Esophagus squamous epithelium (tissue), 5 donors: ENCODE data around the gene ACRV1. TPM values are rescaled to one million over a fixed set of nuclear protein-coding genes. Genes with fewer than 3 reads are reported as not detected.

Experiments
- DNase-seq: peaks from one replicate; lab custom pipeline; 2025; lab: John Stamatoyannopoulos, UW
- H3K27ac ChIP-seq, 4 donors: fragments of 200-600 bp; sonication (generic); one replicate each; pipeline ENCODE4 v1.5.1; 2016 to 2019; ENCODE audit warnings: mild to moderate bottlenecking in 1 of 4
- H3K27me3 ChIP-seq, 4 donors: fragments of 200-600 bp; sonication (generic); 1 replicate in 3 of 4; 2 replicates in 1 of 4; pipeline versions ENCODE4 v1.5.1 to v1.6.0; 2017 to 2021; ENCODE audit warnings: antibody characterized with exemption in 1 of 4
- H3K36me3 ChIP-seq, 3 donors: fragments of 200-600 bp; sonication (generic); one replicate each; pipeline ENCODE4 v1.5.1; 2016 to 2019
- H3K4me1 ChIP-seq, 3 donors: fragments of 200-600 bp; sonication (generic); one replicate each; pipeline ENCODE4 v1.5.1; 2017 to 2019
- H3K4me3 ChIP-seq, 4 donors: fragments of 200-600 bp; sonication (generic); 1 replicate in 3 of 4; 2 replicates in 1 of 4; pipeline ENCODE4 v1.5.1; 2016 to 2019; ENCODE audit warnings: mild to moderate bottlenecking in 2 of 4, moderate library complexity in 1 of 4
- H3K9me3 ChIP-seq, 3 donors: fragments of 200-600 bp; sonication (generic); one replicate each; pipeline ENCODE4 v1.5.1; 2016 to 2019
- POLR2A ChIP-seq, 4 donors: fragments of 450-650 bp; IDR thresholded peaks; one replicate each; pipeline ENCODE4 v1.6.1; 2017; ENCODE audit warnings: antibody characterized with exemption in 4 of 4, mild to moderate bottlenecking in 4 of 4, moderate library complexity in 3 of 4
- WGBS, 2 donors: methylation state at CpG; one replicate each; pipeline ENCODE4 v1.1.5; 2018; 5-methylcytosine and 5-hydroxymethylcytosine counted together
- intact Hi-C: fragments of 100-400 bp; cut with DNase I; formaldehyde crosslinking; loops from one replicate; pipeline ENCODE4 v1.15.0; 2022
- total RNA-seq, 4 donors: library from RNA; depleted of rRNA; stranded (reverse); fragments of >200 nt; gene quantifications; one replicate each; pipeline ENCODE4 v1.1.0, GENCODE V29; 2016
- TF ChIP-seq, protein P1 (sequence below), 6 experiments: fragments of 450-650 bp in 4 of 6; fragments of 200-600 bp in 2 of 6; sonication (generic) in 2 of 6; IDR thresholded peaks; one replicate each; pipeline ENCODE4 v1.5.1; 2016 to 2019; ENCODE audit warnings: antibody characterized with exemption in 6 of 6, mild to moderate bottlenecking in 4 of 6, moderate library complexity in 4 of 6
- donor health status: DM: yes; HTN: yes; CAD: no.

The ACRV1 gene
- total RNA-seq, 4 donors from 2014 or later, result not detected

DNA sequence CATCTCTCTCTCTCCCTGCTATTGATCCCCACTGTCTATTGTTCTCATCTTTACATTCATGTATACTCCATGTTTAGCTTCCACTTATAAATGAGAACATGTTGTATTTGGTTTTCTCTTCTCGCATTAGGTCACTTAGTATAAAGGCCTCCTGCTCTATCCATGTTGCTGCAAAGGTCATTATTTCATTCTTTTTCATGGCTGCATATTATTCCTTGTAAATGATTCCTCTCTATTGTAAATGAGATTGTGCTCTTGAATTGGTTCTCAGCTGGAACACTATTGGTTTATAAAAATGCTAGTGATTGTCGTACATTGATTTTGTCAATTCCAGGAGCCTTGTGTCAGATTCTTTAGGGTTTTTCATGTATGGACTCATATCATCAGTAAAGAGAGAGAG is 13.5 kb downstream of the ACRV1 start:
- TF ChIP-seq, protein P1, sequence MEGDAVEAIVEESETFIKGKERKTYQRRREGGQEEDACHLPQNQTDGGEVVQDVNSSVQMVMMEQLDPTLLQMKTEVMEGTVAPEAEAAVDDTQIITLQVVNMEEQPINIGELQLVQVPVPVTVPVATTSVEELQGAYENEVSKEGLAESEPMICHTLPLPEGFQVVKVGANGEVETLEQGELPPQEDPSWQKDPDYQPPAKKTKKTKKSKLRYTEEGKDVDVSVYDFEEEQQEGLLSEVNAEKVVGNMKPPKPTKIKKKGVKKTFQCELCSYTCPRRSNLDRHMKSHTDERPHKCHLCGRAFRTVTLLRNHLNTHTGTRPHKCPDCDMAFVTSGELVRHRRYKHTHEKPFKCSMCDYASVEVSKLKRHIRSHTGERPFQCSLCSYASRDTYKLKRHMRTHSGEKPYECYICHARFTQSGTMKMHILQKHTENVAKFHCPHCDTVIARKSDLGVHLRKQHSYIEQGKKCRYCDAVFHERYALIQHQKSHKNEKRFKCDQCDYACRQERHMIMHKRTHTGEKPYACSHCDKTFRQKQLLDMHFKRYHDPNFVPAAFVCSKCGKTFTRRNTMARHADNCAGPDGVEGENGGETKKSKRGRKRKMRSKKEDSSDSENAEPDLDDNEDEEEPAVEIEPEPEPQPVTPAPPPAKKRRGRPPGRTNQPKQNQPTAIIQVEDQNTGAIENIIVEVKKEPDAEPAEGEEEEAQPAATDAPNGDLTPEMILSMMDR (IDR thresholded peaks at IDR 0.05), result no peak
- TF ChIP-seq POLR2A (IDR thresholded peaks at IDR 0.05), result no peak
- H3K27ac ChIP-seq, result no peak overlapping the region
- no peak overlapping the region for H3K4me3 ChIP-seq
- H3K27me3 ChIP-seq, result no peaks in the 10 kb centered on the region
- H3K36me3 ChIP-seq, result no peaks in the 10 kb centered on the region
- WGBS, 2 donors, result 89 to 95% methylated on average over 2 of the region's 2 CpGs
- H3K9me3 ChIP-seq, result no peaks in the 10 kb centered on the region
- H3K4me1 ChIP-seq, result no peaks in the 10 kb centered on the region
- intact Hi-C loops, result no loop called here
- no peak for DNase-seq

DNA sequence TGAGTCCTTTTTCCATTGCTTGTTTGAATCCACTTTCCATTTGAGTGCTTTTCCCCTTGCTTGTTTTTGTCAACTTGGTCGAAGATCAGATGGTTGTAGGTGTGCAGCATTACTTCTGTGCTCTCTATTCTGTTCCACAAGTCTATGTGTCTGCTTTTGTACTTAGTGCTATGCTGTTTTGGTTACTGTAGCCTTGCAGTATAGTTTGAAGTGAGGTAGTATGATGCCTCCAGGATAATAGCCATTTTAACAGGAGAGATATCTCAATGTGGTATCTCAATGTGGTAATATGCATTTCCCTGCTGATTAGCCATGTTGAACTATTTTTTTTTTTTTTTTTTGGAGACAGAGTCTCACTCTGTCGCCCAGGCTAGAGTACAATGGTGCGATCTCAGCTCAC is 16.7 kb downstream of the ACRV1 start:
- H3K4me1 ChIP-seq, result no peaks in the 10 kb centered on the region
- no peak for TF ChIP-seq POLR2A (IDR thresholded peaks at IDR 0.05)
- TF ChIP-seq, protein P1 (IDR thresholded peaks at IDR 0.05), result no peak
- H3K27ac ChIP-seq, result no peak overlapping the region
- H3K27me3 ChIP-seq, result no peaks in the 10 kb centered on the region
- intact Hi-C loops, result no loop called here
- H3K36me3 ChIP-seq, result no peaks in the 10 kb centered on the region
- 78 to 98% methylated on average over 2 to 3 of the region's 3 CpGs for WGBS, 2 donors
- DNase-seq, result no peak
- H3K9me3 ChIP-seq, result no peaks in the 10 kb centered on the region
- H3K4me3 ChIP-seq, result no peak overlapping the region

DNA sequence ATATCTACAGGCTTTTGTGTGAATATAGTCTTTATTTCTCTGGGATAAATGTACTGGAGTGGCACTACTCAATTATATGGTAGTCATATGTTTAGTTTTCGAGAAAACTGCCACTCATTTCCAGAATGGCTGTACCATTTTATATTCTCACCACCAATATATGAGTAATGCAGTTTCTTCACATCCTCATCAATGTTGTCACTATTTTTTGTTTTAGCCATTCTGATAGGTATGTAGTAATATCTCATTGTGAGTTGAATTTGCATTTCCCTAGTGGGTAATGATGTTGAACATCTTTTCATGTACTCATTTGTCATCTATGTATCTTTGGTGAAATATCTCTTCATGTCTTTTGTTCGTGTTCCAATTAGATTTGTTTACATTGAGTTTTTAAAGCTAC is 18.0 kb downstream of the ACRV1 start:
- Histone ChIP-seq H3K4me1 (no peaks in the 10 kb centered on the region), H3K9me3 (no peaks in the 10 kb centered on the region), H3K36me3 (no peaks in the 10 kb centered on the region), H3K27ac (no peak overlapping the region), H3K4me3 (no peak overlapping the region), H3K27me3 (no peaks in the 10 kb centered on the region)
- no peak for TF ChIP-seq POLR2A (IDR thresholded peaks at IDR 0.05)
- no peak for DNase-seq
- intact Hi-C loops, result no loop called here
- WGBS, 2 donors, result 85 to 86% methylated on average over 2 of the region's 2 CpGs

DNA sequence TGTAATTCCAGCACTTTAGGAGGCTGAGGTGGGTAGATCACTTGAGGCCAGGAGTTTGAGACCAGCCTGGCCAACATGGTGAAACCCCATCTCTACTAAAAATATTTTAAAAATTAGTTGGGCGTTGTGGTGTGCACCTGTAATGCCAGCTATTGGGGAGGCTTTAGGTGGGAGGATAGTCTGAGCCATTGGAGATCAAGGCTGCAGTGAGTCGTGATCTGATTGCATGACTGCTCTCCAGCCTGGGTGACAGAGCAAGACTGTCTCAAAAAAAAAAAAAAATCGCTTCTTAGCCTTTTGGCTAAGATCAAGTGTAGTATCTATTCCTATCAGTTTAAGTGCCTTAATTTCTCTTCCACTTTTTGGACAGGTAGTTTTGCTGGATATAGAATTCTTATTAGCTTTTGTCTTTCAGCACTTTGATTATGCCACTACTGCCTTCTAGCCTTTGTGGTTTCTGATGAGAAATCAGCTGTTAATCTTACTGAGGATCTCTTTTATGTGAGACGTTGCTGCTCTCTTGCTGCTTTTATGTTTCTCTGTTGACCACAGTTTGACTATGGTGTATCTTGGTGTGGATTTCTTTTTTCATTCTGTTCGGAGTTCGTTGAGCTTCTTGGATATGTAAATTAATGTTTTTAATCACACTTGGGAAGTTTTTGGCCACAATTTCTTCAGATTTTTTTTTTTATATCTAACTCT is 31.0 kb downstream of the ACRV1 start:
- H3K27ac ChIP-seq, result no peak overlapping the region
- no peaks in the 10 kb centered on the region for H3K9me3 ChIP-seq
- intact Hi-C loops, result no loop called here
- peaks cover 0 to 24% (median 0%) of the 10 kb centered on the region in 3 donors for H3K36me3 ChIP-seq
- H3K27me3 ChIP-seq, result no peaks in the 10 kb centered on the region
- 83% methylated on average over 6 of the region's 6 CpGs for WGBS, 2 donors
- no peak overlapping the region for H3K4me3 ChIP-seq
- TF ChIP-seq POLR2A (IDR thresholded peaks at IDR 0.05), result no peak
- TF ChIP-seq, protein P1 (IDR thresholded peaks at IDR 0.05), result no peak
- H3K4me1 ChIP-seq, result no peaks in the 10 kb centered on the region
- DNase-seq, result no peak

DNA sequence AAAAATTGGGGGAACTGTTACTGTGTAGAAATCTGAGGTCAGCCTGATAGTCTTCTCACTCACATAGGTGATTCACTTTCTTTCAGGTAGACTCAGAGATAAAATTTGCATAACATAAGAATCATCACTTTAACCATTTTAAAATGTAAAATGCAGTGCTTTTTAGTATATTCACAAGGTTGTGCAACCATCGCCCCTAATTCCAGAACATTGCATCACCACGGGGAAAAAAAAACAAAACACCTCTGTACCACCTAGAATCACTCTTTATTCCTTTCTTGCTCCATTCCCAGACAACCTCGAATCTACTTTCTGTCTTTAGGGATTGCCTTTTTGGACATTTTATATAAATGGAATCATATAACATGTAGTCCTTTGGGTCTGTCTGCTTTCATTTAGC is 34.8 kb downstream of the ACRV1 start:
- TF ChIP-seq, protein P1 (IDR thresholded peaks at IDR 0.05), result no peak
- TF ChIP-seq POLR2A (IDR thresholded peaks at IDR 0.05), result no peak
- no peak for DNase-seq
- H3K27me3 ChIP-seq, result no peaks in the 10 kb centered on the region
- peaks cover 0 to 26% (median 0%) of the 10 kb centered on the region in 3 donors for H3K36me3 ChIP-seq
- no peaks in the 10 kb centered on the region for H3K9me3 ChIP-seq
- intact Hi-C loops, result no loop called here
- H3K27ac ChIP-seq, result no peak overlapping the region
- no peaks in the 10 kb centered on the region for H3K4me1 ChIP-seq
- WGBS, 2 donors, result 88 to 92% methylated on average over 3 of the region's 3 CpGs
- H3K4me3 ChIP-seq, result no peak overlapping the region
